K562 (cell line): Measurements from ENCODE around the gene C11orf65. TPM values are rescaled to one million over a fixed set of nuclear protein-coding genes. Genes with fewer than 3 reads are reported as not detected.
A peak's percentile ranks its signal among the peaks of the same experiment; 100 is the strongest.

ENCODE experiments used
- ATF3 ChIP-seq, 2 experiments: fragments of 450-650 bp in 1 of 2; sonication (generic) in 1 of 2; formaldehyde crosslinking in 1 of 2; IDR thresholded peaks in 1 of 2; conservative IDR thresholded peaks in 1 of 2; 2 replicates each; pipeline versions ENCODE4 v1.6.1 to v1.8.1; 2016 to 2023; ENCODE audit warnings: mild to moderate bottlenecking in 2 of 2, moderate library complexity in 2 of 2, inconsistent platforms in 1 of 2, missing genetic modification reagents in 1 of 2
- CCNT2 ChIP-seq: IDR thresholded peaks from 2 replicates; pipeline ENCODE4 v1.6.1; 2011; ENCODE audit warnings: borderline replicate concordance, low read depth, mild to moderate bottlenecking, moderate library complexity, mixed read lengths, low read length; ENCODE audit not compliant: insufficient read length; ENCODE audit errors: extremely low read depth
- HCFC1 ChIP-seq: IDR thresholded peaks from 2 replicates; pipeline ENCODE4 v1.6.1; 2012; ENCODE audit warnings: low read depth, low read length, improper control_type of control experiment
- MLLT1 ChIP-seq, 2 experiments: fragments of 450-650 bp; IDR thresholded peaks; 2 replicates each; pipeline ENCODE4 v1.6.1; 2016
- RBM17 ChIP-seq: fragments of 200-400 bp; formaldehyde crosslinking; IDR thresholded peaks from 2 replicates; pipeline ENCODE4 v1.6.1; 2017; ENCODE audit warnings: low read depth, mild to moderate bottlenecking, low read length, borderline replicate concordance
- SRSF9 ChIP-seq: fragments of 200-400 bp; formaldehyde crosslinking; IDR thresholded peaks from 2 replicates; pipeline ENCODE4 v1.6.1; 2017; ENCODE audit warnings: low read depth, low read length, borderline replicate concordance
- TAF9B ChIP-seq: fragments of 450-650 bp; IDR thresholded peaks from 2 replicates; pipeline ENCODE4 v1.6.1; 2018; ENCODE audit warnings: mild to moderate bottlenecking; ENCODE audit not compliant: partially characterized antibody
- XRCC5 ChIP-seq: fragments of 200-400 bp; formaldehyde crosslinking; IDR thresholded peaks from 2 replicates; pipeline ENCODE4 v1.6.1; 2017; ENCODE audit warnings: low read depth, mild to moderate bottlenecking, low read length
- ZFX ChIP-seq: sonication (generic); formaldehyde crosslinking; IDR thresholded peaks from 2 replicates; pipeline ENCODE4 v1.8.0; 2022; ENCODE audit warnings: mild to moderate bottlenecking, missing genetic modification reagents, moderate library complexity
- ZNF3 ChIP-seq: fragments of 250-450 bp; sonication (Bioruptor Pico); IDR thresholded peaks from 2 replicates; pipeline ENCODE4 v1.5.0; 2021; ENCODE audit warnings: mild to moderate bottlenecking, moderate library complexity
- ZNF436 ChIP-seq: fragments of 250-450, 450-650 bp; sonication (Bioruptor Pico); formaldehyde crosslinking; IDR thresholded peaks from 2 replicates; pipeline ENCODE4 v1.7.0; 2020; ENCODE audit warnings: mild to moderate bottlenecking
- polyA plus RNA-seq, 8 experiments: library from polyadenylated mRNA; depleted of rRNA in 4 of 8; stranded (reverse) in 5 of 8; unstranded in 3 of 8; fragments of >200 nt; fragmentation: Nextera tagmentation in 2 of 8; fragmentation: Illumina TruSeq in 1 of 8; extraction: Ambion mirVana in 2 of 8; extraction: Trizol in 1 of 8; gene quantifications; 2 replicates each; pipeline versions ENCODE4 v1.2.1 to v1.2.3, GENCODE V29; 2011 to 2014; ENCODE audit warnings: inconsistent platforms in 1 of 8, missing spikeins in 1 of 8
- total RNA-seq, 7 experiments: library from RNA; depleted of rRNA in 6 of 7; stranded (reverse); fragments of >200 nt in 6 of 7; fragmentation: Illumina TruSeq in 2 of 7; extraction: Trizol in 2 of 7; gene quantifications; 2 replicates each; pipeline versions ENCODE4 v1.2.1 to v1.2.3, GENCODE V29; 2011 to 2021; ENCODE audit warnings: low replicate concordance in 1 of 7
- TF ChIP-seq, protein P1 (sequence below): sonication (generic); formaldehyde crosslinking; IDR thresholded peaks from 2 replicates; pipeline ENCODE4 v1.8.0; 2023; ENCODE audit warnings: mild to moderate bottlenecking, missing genetic modification reagents
- TF ChIP-seq, protein P2 (sequence below): fragments of 450-650 bp; formaldehyde crosslinking; IDR thresholded peaks from 2 replicates; pipeline ENCODE4 v1.4.0; 2022; ENCODE audit warnings: missing genetic modification characterization
- TF ChIP-seq, protein P3 (sequence below): fragments of 450-650 bp; IDR thresholded peaks from 2 replicates; pipeline ENCODE4 v1.6.1; 2016; ENCODE audit warnings: antibody characterized with exemption

C11orf65 gene
- total and polyA plus RNA-seq, 9 of the 15 experiments (the other 6 are each of a cell fraction or from before 2014, with no cell fraction given) = 1.0 to 2.1 (median 1.2) TPM

DNA sequence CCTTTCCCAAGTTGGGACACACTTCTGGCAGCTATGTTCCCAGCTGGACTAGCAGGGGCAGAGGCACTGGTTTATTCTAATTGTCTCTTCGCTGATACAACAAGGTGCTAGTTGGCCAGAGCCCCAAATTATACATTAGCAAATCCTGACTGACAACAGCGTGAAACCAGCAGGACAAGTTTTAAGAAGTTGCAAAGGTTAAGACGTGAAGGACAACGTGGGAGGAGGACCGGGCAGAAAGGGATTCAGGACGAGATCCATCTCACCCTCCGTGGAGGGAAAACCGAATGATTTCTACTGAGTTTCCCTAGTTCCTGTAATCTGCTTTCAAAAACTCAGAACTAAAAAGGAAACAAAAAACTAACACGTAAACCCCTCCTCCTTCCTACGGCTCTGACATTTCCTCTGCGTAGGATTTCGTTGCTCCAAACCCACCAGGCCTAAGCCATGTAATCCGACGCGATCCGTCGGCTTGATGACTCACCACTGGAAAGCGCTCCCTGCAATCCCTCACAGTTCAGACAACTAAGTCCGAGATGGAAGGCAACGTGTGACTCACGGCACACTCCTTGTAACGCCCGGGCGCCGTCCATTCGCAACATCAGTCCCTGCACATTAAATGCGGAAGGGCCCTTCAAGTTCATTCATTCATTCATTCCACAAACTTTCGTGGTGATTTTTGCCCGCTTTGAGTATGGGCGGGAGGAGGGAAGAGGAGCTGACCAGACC is 30.2 kb upstream of the C11orf65 start (continued):
- TF ChIP-seq, protein P1, sequence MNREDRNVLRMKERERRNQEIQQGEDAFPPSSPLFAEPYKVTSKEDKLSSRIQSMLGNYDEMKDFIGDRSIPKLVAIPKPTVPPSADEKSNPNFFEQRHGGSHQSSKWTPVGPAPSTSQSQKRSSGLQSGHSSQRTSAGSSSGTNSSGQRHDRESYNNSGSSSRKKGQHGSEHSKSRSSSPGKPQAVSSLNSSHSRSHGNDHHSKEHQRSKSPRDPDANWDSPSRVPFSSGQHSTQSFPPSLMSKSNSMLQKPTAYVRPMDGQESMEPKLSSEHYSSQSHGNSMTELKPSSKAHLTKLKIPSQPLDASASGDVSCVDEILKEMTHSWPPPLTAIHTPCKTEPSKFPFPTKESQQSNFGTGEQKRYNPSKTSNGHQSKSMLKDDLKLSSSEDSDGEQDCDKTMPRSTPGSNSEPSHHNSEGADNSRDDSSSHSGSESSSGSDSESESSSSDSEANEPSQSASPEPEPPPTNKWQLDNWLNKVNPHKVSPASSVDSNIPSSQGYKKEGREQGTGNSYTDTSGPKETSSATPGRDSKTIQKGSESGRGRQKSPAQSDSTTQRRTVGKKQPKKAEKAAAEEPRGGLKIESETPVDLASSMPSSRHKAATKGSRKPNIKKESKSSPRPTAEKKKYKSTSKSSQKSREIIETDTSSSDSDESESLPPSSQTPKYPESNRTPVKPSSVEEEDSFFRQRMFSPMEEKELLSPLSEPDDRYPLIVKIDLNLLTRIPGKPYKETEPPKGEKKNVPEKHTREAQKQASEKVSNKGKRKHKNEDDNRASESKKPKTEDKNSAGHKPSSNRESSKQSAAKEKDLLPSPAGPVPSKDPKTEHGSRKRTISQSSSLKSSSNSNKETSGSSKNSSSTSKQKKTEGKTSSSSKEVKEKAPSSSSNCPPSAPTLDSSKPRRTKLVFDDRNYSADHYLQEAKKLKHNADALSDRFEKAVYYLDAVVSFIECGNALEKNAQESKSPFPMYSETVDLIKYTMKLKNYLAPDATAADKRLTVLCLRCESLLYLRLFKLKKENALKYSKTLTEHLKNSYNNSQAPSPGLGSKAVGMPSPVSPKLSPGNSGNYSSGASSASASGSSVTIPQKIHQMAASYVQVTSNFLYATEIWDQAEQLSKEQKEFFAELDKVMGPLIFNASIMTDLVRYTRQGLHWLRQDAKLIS (CRISPR knock-in tag) = no peak; the same call in none of the 2 replicates
- TF ChIP-seq, protein P2, sequence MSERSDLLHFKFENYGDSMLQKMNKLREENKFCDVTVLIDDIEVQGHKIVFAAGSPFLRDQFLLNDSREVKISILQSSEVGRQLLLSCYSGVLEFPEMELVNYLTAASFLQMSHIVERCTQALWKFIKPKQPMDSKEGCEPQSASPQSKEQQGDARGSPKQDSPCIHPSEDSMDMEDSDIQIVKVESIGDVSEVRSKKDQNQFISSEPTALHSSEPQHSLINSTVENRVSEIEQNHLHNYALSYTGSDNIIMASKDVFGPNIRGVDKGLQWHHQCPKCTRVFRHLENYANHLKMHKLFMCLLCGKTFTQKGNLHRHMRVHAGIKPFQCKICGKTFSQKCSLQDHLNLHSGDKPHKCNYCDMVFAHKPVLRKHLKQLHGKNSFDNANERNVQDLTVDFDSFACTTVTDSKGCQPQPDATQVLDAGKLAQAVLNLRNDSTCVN (CRISPR knock-in tag) = no peak; the same call in 1 of the 2 replicates
- TF ChIP-seq ZNF3 (CRISPR knock-in tag) (no peak), MLLT1 (IDR thresholded peaks at IDR 0.05) (peak; percentile 46 to 59; a peak in 1 of 4 replicates), HCFC1 (no peak), ZNF436 (CRISPR knock-in tag) (no peak), ZFX (CRISPR knock-in tag) (no peak; the same call in 1 of the 2 replicates), XRCC5 (no peak; the same call in 1 of the 2 replicates), CCNT2 (no peak), TAF9B (peak; percentile 67), SRSF9 (no peak), ATF3 (IDR thresholded peaks at IDR 0.05) (peak; percentile 100), ATF3 (CRISPR knock-in tag; conservative IDR thresholded peaks at IDR 0.05) (peak; percentile 96), RBM17 (no peak)
- TF ChIP-seq, protein P3, sequence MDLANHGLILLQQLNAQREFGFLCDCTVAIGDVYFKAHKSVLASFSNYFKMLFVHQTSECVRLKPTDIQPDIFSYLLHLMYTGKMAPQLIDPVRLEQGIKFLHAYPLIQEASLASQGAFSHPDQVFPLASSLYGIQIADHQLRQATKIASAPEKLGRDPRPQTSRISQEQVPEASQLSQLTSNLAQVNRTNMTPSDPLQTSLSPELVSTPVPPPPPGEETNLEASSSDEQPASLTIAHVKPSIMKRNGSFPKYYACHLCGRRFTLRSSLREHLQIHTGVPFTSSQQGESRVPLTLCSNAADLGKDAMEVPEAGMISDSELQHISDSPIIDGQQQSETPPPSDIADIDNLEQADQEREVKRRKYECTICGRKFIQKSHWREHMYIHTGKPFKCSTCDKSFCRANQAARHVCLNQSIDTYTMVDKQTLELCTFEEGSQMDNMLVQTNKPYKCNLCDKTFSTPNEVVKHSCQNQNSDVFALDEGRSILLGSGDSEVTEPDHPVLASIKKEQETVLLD = no peak
